Vagina (tissue), 2 donors: ENCODE results near the gene SPHKAP. TPM values are rescaled to one million over a fixed set of nuclear protein-coding genes. Genes with fewer than 3 reads are reported as not detected.
"Not testable (repeated sequence)": the region's sequence is repeated elsewhere in the genome, so short reads cannot be mapped to it uniquely, and the experiment has no call there.

Source experiments
- DNase-seq, 2 donors: peaks; one replicate each; pipeline ENCODE4 v3.0.0-alpha.2; 2017; ENCODE audit errors: extremely low spot score in 2 of 2
- H3K27ac ChIP-seq: fragments of 200-600 bp; sonication (generic); one replicate; pipeline ENCODE4 v1.5.1; 2019
- H3K27me3 ChIP-seq: fragments of 200-600 bp; sonication (generic); one replicate; pipeline ENCODE4 v1.5.1; 2019
- H3K36me3 ChIP-seq, 2 donors: fragments of 200-600 bp; sonication (generic); one replicate each; pipeline ENCODE4 v1.5.1; 2017 to 2019
- H3K4me1 ChIP-seq: fragments of 200-600 bp; sonication (generic); one replicate; pipeline ENCODE4 v1.5.1; 2019
- H3K4me3 ChIP-seq, 2 donors: fragments of 200-600 bp; sonication (generic); 1 replicate in 1 of 2; 2 replicates in 1 of 2; pipeline ENCODE4 v1.5.1; 2016 to 2019
- H3K9me3 ChIP-seq: fragments of 200-600 bp; sonication (generic); one replicate; pipeline ENCODE4 v1.5.1; 2019
- POLR2A ChIP-seq, 2 donors: fragments of 450-650 bp; IDR thresholded peaks; one replicate each; pipeline ENCODE4 v1.6.1; 2017; ENCODE audit warnings: antibody characterized with exemption in 2 of 2, mild to moderate bottlenecking in 2 of 2, moderate library complexity in 2 of 2
- POLR2AphosphoS5 ChIP-seq, 2 donors: sonication (generic); formaldehyde crosslinking; IDR thresholded peaks; one replicate each; pipeline ENCODE4 v1.9.0; 2017; ENCODE audit warnings: antibody characterized with exemption in 2 of 2, mild to moderate bottlenecking in 2 of 2, low read depth in 1 of 2; ENCODE audit not compliant: insufficient read depth in 1 of 2
- intact Hi-C: fragments of 100-400 bp; cut with DNase I; formaldehyde crosslinking; loops from one replicate; pipeline ENCODE4 v1.15.1; 2023
- total RNA-seq: library from RNA; depleted of rRNA; stranded (reverse); fragments of >200 nt; gene quantifications from one replicate; pipeline ENCODE4 v1.2.3, GENCODE V29; 2016
- TF ChIP-seq, protein P1 (sequence below), 3 experiments: fragments of 450-650 bp in 2 of 3; fragments of 200-600 bp in 1 of 3; sonication (generic) in 1 of 3; IDR thresholded peaks; one replicate each; pipeline ENCODE4 v1.5.1; 2017 to 2019; ENCODE audit warnings: antibody characterized with exemption in 3 of 3, mild to moderate bottlenecking in 2 of 3, moderate library complexity in 2 of 3

SPHKAP gene
- total RNA-seq, 1 donor from 2014 or later: 1.2 TPM

DNA sequence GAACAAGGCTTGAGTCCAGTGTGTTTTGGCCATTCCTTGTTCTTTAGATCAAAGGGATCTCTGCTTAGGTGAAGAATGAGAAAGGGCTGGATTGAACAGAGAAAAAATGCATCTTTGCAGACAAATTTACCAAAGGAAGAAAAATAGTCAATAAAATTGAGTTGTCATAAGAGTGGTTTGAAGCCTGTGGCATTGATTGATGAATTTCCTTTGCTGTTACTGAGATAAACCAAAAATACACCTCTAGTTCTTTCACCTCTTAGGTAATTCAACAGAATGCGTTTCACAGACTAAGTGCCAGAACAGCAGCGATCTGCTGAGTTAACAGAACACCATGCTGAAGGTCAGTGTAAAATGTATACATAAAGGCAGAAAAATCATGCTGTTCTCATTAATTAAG lies 96.8 kb downstream of the SPHKAP start:
- H3K27me3 ChIP-seq: no peaks in the 10 kb centered on the region
- TF ChIP-seq POLR2AphosphoS5 (IDR thresholded peaks at IDR 0.05; ENCODE audit: insufficient read depth in 1 of 2, low read depth in 1 of 2) (no peak), POLR2A (IDR thresholded peaks at IDR 0.05) (no peak)
- TF ChIP-seq, protein P1, sequence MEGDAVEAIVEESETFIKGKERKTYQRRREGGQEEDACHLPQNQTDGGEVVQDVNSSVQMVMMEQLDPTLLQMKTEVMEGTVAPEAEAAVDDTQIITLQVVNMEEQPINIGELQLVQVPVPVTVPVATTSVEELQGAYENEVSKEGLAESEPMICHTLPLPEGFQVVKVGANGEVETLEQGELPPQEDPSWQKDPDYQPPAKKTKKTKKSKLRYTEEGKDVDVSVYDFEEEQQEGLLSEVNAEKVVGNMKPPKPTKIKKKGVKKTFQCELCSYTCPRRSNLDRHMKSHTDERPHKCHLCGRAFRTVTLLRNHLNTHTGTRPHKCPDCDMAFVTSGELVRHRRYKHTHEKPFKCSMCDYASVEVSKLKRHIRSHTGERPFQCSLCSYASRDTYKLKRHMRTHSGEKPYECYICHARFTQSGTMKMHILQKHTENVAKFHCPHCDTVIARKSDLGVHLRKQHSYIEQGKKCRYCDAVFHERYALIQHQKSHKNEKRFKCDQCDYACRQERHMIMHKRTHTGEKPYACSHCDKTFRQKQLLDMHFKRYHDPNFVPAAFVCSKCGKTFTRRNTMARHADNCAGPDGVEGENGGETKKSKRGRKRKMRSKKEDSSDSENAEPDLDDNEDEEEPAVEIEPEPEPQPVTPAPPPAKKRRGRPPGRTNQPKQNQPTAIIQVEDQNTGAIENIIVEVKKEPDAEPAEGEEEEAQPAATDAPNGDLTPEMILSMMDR (IDR thresholded peaks at IDR 0.05): no peak
- no peak overlapping the region for H3K27ac ChIP-seq
- H3K4me3 ChIP-seq: no peak overlapping the region
- no peak for DNase-seq
- no peaks in the 10 kb centered on the region for H3K9me3 ChIP-seq
- no peaks in the 10 kb centered on the region for H3K4me1 ChIP-seq
- no peaks in the 10 kb centered on the region for H3K36me3 ChIP-seq
- intact Hi-C loops: no loop called here

DNA sequence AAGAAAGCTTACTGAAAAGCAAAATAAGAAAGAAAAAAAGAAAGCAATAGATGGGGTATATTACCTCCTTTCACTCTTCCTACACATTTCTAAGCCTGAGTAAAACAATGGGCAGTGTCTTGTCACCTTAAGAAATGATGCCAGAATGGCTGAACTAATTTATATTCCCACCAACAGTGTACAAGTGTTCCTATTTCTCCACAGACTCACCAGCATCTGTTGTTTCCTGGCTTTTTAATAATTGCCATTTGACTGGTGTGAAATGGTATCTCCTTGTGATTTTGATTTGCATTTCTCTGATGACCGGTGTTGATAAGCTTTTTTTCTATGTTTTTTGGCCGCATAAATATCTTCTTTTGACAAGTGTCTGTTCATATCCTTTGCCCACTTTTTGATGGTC lies 98.4 kb downstream of the SPHKAP start:
- no peaks in the 10 kb centered on the region for H3K9me3 ChIP-seq
- no peak for TF ChIP-seq POLR2AphosphoS5 (IDR thresholded peaks at IDR 0.05; ENCODE audit: insufficient read depth in 1 of 2, low read depth in 1 of 2)
- no peak for TF ChIP-seq POLR2A (IDR thresholded peaks at IDR 0.05)
- TF ChIP-seq, protein P1 (IDR thresholded peaks at IDR 0.05): no peak
- H3K4me1 ChIP-seq: no peaks in the 10 kb centered on the region
- H3K27ac ChIP-seq: no peak overlapping the region
- H3K36me3 ChIP-seq: no peaks in the 10 kb centered on the region
- no peaks in the 10 kb centered on the region for H3K27me3 ChIP-seq
- no peak for DNase-seq
- intact Hi-C loops: no loop called here
- H3K4me3 ChIP-seq: no peak overlapping the region

DNA sequence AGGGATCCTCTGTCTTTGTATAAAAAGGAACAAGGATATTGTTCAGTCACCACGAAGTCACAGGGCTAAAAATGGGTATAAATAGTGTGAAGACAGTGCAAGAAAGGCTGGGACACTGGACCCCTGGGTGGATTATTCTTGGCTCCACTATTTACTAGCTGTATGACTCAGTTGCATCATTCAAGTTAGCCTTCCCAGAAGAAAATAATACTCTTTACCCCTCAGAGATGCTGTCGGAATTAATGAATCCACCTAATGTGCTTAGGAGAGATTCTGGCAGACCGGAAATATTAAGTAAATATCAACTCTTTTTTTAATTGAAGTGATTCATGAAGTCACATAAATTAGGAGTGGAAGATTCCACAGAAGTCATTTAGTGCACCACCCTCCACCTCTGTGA lies 98.9 kb downstream of the SPHKAP start:
- TF ChIP-seq POLR2A (IDR thresholded peaks at IDR 0.05): no peak
- TF ChIP-seq POLR2AphosphoS5 (IDR thresholded peaks at IDR 0.05; ENCODE audit: insufficient read depth in 1 of 2, low read depth in 1 of 2): no peak
- TF ChIP-seq, protein P1 (IDR thresholded peaks at IDR 0.05): no peak
- H3K36me3 ChIP-seq: no peaks in the 10 kb centered on the region
- H3K4me3 ChIP-seq: no peak overlapping the region
- H3K27ac ChIP-seq: no peak overlapping the region
- no peaks in the 10 kb centered on the region for H3K4me1 ChIP-seq
- H3K27me3 ChIP-seq: no peaks in the 10 kb centered on the region
- DNase-seq: no peak
- no peaks in the 10 kb centered on the region for H3K9me3 ChIP-seq
- intact Hi-C loops: no loop called here

DNA sequence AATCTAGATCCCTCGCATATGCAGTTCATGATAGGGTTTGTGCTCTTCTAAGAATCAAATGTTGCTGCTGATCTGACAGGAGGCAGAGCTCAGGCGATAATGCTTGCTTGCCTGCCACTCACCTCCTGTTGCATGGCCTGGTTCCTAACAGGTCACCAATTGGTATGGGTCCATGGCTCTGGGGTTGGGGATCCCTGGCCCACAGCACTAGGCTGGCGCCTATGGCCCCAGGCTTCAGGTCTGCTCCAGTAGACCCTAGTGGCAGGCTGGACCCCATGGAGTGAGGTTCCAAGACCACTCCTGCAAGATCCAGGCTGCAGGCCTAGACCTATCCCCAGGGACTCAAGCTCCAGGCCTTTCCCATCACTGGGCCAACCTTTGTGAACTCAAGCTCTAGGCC lies 102.3 kb downstream of the SPHKAP start:
- no peaks in the 10 kb centered on the region for H3K36me3 ChIP-seq
- no peak for DNase-seq
- TF ChIP-seq, protein P1 (IDR thresholded peaks at IDR 0.05): no peak
- TF ChIP-seq POLR2AphosphoS5 (IDR thresholded peaks at IDR 0.05; ENCODE audit: insufficient read depth in 1 of 2, low read depth in 1 of 2) (no peak), POLR2A (IDR thresholded peaks at IDR 0.05) (no peak)
- no peaks in the 10 kb centered on the region for H3K27me3 ChIP-seq
- no peaks in the 10 kb centered on the region for H3K4me1 ChIP-seq
- intact Hi-C loops: no loop called here
- no peak overlapping the region for H3K4me3 ChIP-seq
- no peak overlapping the region for H3K27ac ChIP-seq
- no peaks in the 10 kb centered on the region for H3K9me3 ChIP-seq

DNA sequence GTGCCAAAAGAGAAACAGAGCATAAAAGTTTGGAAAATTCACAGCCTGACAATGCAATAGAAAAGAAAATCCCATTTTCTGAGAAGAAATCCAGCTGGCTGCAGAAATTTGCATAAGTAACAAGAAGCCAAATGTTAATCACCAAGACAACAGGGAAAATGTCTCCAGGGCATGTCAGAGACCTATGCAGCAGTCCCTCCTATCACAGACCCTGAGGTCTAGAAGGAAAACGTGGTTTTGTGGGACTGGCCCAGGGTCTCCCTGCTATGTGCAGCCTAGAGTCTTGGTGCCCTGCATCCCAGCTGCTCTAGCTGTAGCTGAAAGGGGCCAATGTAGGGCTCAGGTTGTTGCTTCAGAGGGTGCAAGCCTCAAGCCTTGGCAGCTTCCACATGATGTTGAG lies 104.8 kb downstream of the SPHKAP start:
- H3K9me3 ChIP-seq, H3K36me3 ChIP-seq, H3K4me1 ChIP-seq, H3K4me3 ChIP-seq, intact Hi-C loops, H3K27ac ChIP-seq, DNase-seq, H3K27me3 ChIP-seq: not testable (repeated sequence)

DNA sequence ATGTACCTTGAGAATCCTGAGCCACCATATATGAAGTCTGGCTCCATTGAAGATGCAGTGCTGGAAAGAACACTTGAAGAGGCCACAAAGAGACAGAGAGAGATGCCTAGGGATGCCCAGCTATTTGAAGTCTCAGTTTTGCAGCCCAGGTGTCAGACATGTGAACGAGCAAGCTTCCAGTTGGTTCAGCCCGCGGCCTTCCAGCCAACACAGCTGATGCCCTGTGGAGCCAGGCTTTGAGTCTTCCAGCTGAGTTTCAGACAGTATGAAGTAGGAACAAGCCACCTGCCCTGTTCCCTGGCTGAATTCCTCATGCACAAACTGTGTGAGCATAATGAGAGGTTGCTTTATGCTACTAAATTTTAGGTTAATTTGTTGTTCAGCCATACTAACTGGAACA lies 108.8 kb downstream of the SPHKAP start:
- H3K9me3 ChIP-seq: no peaks in the 10 kb centered on the region

More for the DNA sequence above, 108.8 kb downstream of the SPHKAP start:
- no peaks in the 10 kb centered on the region for H3K27me3 ChIP-seq
- H3K36me3 ChIP-seq: no peaks in the 10 kb centered on the region
- no peaks in the 10 kb centered on the region for H3K4me1 ChIP-seq
- no peak overlapping the region for H3K27ac ChIP-seq
- DNase-seq: no peak
- no peak for TF ChIP-seq POLR2A (IDR thresholded peaks at IDR 0.05)
- TF ChIP-seq, protein P1 (IDR thresholded peaks at IDR 0.05): no peak
- no peak for TF ChIP-seq POLR2AphosphoS5 (IDR thresholded peaks at IDR 0.05; ENCODE audit: insufficient read depth in 1 of 2, low read depth in 1 of 2)
- intact Hi-C loops: no loop called here
- H3K4me3 ChIP-seq: no peak overlapping the region
